Transverse colon (tissue), 4 donors: ENCODE measurements around the gene S100A5. TPM values are rescaled to one million over a fixed set of nuclear protein-coding genes. Genes with fewer than 3 reads are reported as not detected.

ENCODE experiments used
- DNase-seq: peaks from one replicate; pipeline ENCODE4 v3.0.0-alpha.2; 2019
- H3K27ac ChIP-seq, 4 donors: fragments of 200-600 bp; sonication (generic); 2 replicates each; pipeline ENCODE4 v1.5.1; 2016 to 2018; ENCODE audit warnings: inconsistent platforms in 4 of 4
- H3K27me3 ChIP-seq: fragments of 200-600 bp; sonication (generic); 2 replicates; pipeline ENCODE4 v1.5.1; 2017; ENCODE audit warnings: inconsistent platforms
- H3K36me3 ChIP-seq, 4 donors: fragments of 200-600 bp; sonication (generic); 2 replicates each; pipeline ENCODE4 v1.5.1; 2017 to 2019; ENCODE audit warnings: inconsistent platforms in 4 of 4
- H3K4me1 ChIP-seq, 4 donors: fragments of 200-600 bp; sonication (generic); 2 replicates each; pipeline ENCODE4 v1.5.1; 2017 to 2020; ENCODE audit warnings: inconsistent platforms in 4 of 4
- H3K4me3 ChIP-seq, 4 donors: fragments of 200-600 bp; sonication (generic); 1 replicate in 1 of 4; 2 replicates in 3 of 4; pipeline versions ENCODE4 v1.5.1 to v1.6.1; 2017 to 2019; ENCODE audit warnings: inconsistent platforms in 4 of 4
- H3K9me3 ChIP-seq, 2 donors: fragments of 200-600 bp; sonication (generic); 2 replicates each; pipeline ENCODE4 v1.5.1; 2017 to 2019; ENCODE audit warnings: inconsistent platforms in 2 of 2
- CTCF ChIP-seq, 5 experiments: fragments of 200-600 bp in 3 of 5; fragments of 450-650 bp in 2 of 5; sonication (generic) in 3 of 5; IDR thresholded peaks; 1 replicate in 2 of 5; 2 replicates in 3 of 5; pipeline ENCODE4 v1.5.1; 2016 to 2017; ENCODE audit warnings: antibody characterized with exemption in 5 of 5, inconsistent platforms in 3 of 5, mild to moderate bottlenecking in 2 of 5, moderate library complexity in 1 of 5
- EP300 ChIP-seq: sonication (generic); formaldehyde crosslinking; IDR thresholded peaks from one replicate; pipeline ENCODE4 v1.6.1; 2017; ENCODE audit warnings: antibody characterized with exemption, low read depth
- POLR2A ChIP-seq: fragments of 450-650 bp; IDR thresholded peaks from one replicate; pipeline ENCODE4 v1.6.1; 2016; ENCODE audit warnings: antibody characterized with exemption, mild to moderate bottlenecking, moderate library complexity
- POLR2AphosphoS5 ChIP-seq, 3 donors: sonication (generic); formaldehyde crosslinking; IDR thresholded peaks; one replicate each; pipeline ENCODE4 v1.6.1; 2016; ENCODE audit warnings: antibody characterized with exemption in 3 of 3
- WGBS, 2 donors: methylation state at CpG; one replicate each; pipeline ENCODE4 v1.1.5; 2018; ENCODE audit warnings: low coverage in 1 of 2; 5-methylcytosine and 5-hydroxymethylcytosine counted together
- in situ Hi-C, 4 donors: fragments of 200-750 bp; cut with MboI; loops; one replicate each; pipeline versions ENCODE4 v1.15.0 to v1.15.1; 2017; ENCODE audit warnings: low sequenced_read_pairs in 3 of 4, low pct_ligation_motif_present in 1 of 4, low pct_unique_long_range_greater_than_20kb in 1 of 4
- intact Hi-C: fragments of 100-400 bp; cut with DNase I; formaldehyde crosslinking; loops from one replicate; pipeline ENCODE4 v1.15.1; 2023; ENCODE audit warnings: low total_unique reads
- total RNA-seq, 4 donors: library from RNA; depleted of rRNA; stranded (reverse); fragments of >200 nt; gene quantifications; one replicate each; pipeline ENCODE4 v1.1.0, GENCODE V29; 2016

Gene S100A5
- total RNA-seq, 4 donors from 2014 or later = not detected

GRCh38 chr1:153573351-153573750, 32.6 kb upstream of the S100A5 start:
- Histone ChIP-seq H3K4me1 (peaks cover 9 to 37% (median 14%) of the 10 kb centered on the region in 4 donors), H3K27me3 (no peaks in the 10 kb centered on the region), H3K4me3 (no peak overlapping the region), H3K27ac (peak overlapping the region; percentile 29 to 63 (median 59)), H3K9me3 (no peaks in the 10 kb centered on the region), H3K36me3 (no peaks in the 10 kb centered on the region)
- in situ Hi-C loops = loop anchor here in 1 of 4 donors (10.0 kb wide), 1 partner anchor 91 kb away; no protein-coding TSS in a partner anchor
- WGBS, 2 donors = 66 to 69% methylated on average over 3 of the region's 3 CpGs
- TF ChIP-seq POLR2AphosphoS5 (IDR thresholded peaks at IDR 0.05) (no peak), POLR2A (no peak), CTCF (IDR thresholded peaks at IDR 0.05) (no peak), EP300 (no peak)
- DNase-seq = no peak
- intact Hi-C loops = no loop called here

- in situ Hi-C loops = loop anchor here in 1 of 4 donors (10.0 kb wide), 1 partner anchor 92 kb away; no protein-coding TSS in a partner anchor
- H3K9me3 ChIP-seq = no peaks in the 10 kb centered on the region
- H3K4me1 ChIP-seq = peaks cover 17 to 38% (median 20%) of the 10 kb centered on the region in 4 donors
- H3K4me3 ChIP-seq = no peak overlapping the region
- H3K27me3 ChIP-seq = no peaks in the 10 kb centered on the region
- DNase-seq = peak; percentile 90
- H3K27ac ChIP-seq = peak overlapping the region; percentile 29 to 63 (median 59)
- intact Hi-C loops = no loop called here
- peak in 2 of 3 donors; percentile 9 to 54 for TF ChIP-seq POLR2AphosphoS5 (IDR thresholded peaks at IDR 0.05)
- peak; percentile 76 to 90 (median 81) for TF ChIP-seq CTCF (IDR thresholded peaks at IDR 0.05)
- no peak for TF ChIP-seq EP300
- no peaks in the 10 kb centered on the region for H3K36me3 ChIP-seq
- 0 to 13% methylated on average over 3 of the region's 3 CpGs for WGBS, 2 donors
These were observed 31.9 kb upstream of the S100A5 start for GRCh38 chr1:153572569-153573015.

DNA sequence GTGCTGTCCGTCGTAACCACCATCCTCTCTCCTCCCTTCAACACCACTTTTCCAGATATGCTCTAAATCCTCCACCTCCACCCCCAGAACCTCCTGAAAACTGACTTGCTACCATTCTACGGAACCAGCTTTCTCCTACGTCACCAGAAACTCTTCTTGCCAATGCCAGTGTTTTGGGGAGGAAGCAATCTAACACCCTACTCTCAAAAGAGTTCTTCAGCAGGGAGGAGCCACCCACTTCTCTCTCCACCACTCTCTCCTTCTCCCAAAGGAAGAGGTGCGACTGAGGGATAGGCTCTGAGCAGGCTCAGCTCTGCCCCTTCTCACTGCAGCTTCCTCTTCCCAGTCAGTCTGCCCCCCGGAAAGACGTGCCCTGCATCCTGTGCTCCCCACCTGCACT, 31.0 kb upstream of the S100A5 start:
- Histone ChIP-seq H3K4me1 (peaks cover 22 to 40% (median 24%) of the 10 kb centered on the region in 4 donors), H3K27me3 (no peaks in the 10 kb centered on the region), H3K36me3 (no peaks in the 10 kb centered on the region), H3K4me3 (no peak overlapping the region), H3K27ac (no peak overlapping the region), H3K9me3 (no peaks in the 10 kb centered on the region)
- 68 to 77% methylated on average over 5 to 7 of the region's 7 CpGs for WGBS, 2 donors
- intact Hi-C loops (no loop called here), in situ Hi-C loops (loop anchor here in 1 of 4 donors (10.0 kb wide), 1 partner anchor 93 kb away; no protein-coding TSS in a partner anchor)
- TF ChIP-seq POLR2A = no peak
- TF ChIP-seq POLR2AphosphoS5 (IDR thresholded peaks at IDR 0.05) = no peak
- TF ChIP-seq CTCF (IDR thresholded peaks at IDR 0.05) = no peak
- no peak for TF ChIP-seq EP300
- no peak for DNase-seq

- Histone ChIP-seq H3K4me3 (no peak overlapping the region), H3K27ac (no peak overlapping the region), H3K27me3 (no peaks in the 10 kb centered on the region), H3K4me1 (peaks cover 28 to 49% (median 32%) of the 10 kb centered on the region in 4 donors), H3K9me3 (no peaks in the 10 kb centered on the region), H3K36me3 (no peaks in the 10 kb centered on the region)
- no peak for DNase-seq
- TF ChIP-seq POLR2A (no peak), CTCF (IDR thresholded peaks at IDR 0.05) (no peak), EP300 (no peak), POLR2AphosphoS5 (IDR thresholded peaks at IDR 0.05) (no peak)
- 30 to 57% methylated on average over 2 to 5 of the region's 5 CpGs for WGBS, 2 donors
- in situ Hi-C loops = loop anchor here in 1 of 4 donors (10.0 kb wide), 1 partner anchor 94 kb away; no protein-coding TSS in a partner anchor
- intact Hi-C loops = no loop called here
These were observed 30.1 kb upstream of the S100A5 start for GRCh38 chr1:153570874-153571273.
